ENCODE measurements around the gene KCNE4.

The KCNE4 gene

DNA sequence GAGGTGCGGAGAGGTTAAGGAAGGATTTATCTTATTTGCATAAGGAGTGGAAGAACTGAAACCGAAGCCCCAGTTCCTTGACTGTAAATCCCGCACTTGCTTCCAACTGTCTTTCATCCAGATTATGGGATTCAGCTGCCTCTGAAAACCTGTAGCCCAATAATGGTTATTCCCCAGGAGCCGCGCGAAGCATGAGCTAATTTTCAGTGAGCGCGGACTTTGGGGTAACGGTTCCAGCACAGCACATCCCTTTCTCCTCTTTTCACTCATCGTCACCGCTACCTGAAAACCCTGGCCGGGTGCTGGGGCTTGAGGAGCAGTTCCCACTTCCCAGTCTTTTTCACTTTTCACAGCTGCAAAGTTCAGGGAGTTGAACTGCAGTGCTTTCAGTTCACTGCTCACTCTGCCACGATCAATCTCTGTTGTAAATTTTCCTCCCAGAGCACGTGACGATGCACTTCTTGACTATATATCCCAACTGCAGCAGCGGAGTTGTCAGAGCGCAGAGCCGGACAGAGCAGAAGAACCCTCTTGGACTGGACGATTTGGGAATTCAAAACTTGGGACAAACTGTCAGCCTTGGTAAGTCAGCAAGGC lies at the start of gene KCNE4:
TSS of gene KCNE4 (plus strand) at position 498 of the 597 bp plus-strand sequence. CDS start 641 bp downstream, outside the sequence.
- TF ChIP-seq, protein P1, sequence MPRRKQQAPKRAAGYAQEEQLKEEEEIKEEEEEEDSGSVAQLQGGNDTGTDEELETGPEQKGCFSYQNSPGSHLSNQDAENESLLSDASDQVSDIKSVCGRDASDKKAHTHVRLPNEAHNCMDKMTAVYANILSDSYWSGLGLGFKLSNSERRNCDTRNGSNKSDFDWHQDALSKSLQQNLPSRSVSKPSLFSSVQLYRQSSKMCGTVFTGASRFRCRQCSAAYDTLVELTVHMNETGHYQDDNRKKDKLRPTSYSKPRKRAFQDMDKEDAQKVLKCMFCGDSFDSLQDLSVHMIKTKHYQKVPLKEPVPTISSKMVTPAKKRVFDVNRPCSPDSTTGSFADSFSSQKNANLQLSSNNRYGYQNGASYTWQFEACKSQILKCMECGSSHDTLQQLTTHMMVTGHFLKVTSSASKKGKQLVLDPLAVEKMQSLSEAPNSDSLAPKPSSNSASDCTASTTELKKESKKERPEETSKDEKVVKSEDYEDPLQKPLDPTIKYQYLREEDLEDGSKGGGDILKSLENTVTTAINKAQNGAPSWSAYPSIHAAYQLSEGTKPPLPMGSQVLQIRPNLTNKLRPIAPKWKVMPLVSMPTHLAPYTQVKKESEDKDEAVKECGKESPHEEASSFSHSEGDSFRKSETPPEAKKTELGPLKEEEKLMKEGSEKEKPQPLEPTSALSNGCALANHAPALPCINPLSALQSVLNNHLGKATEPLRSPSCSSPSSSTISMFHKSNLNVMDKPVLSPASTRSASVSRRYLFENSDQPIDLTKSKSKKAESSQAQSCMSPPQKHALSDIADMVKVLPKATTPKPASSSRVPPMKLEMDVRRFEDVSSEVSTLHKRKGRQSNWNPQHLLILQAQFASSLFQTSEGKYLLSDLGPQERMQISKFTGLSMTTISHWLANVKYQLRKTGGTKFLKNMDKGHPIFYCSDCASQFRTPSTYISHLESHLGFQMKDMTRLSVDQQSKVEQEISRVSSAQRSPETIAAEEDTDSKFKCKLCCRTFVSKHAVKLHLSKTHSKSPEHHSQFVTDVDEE (CRISPR knock-in tag; IDR thresholded peaks at IDR 0.05): no peak
- TF ChIP-seq PATZ1 (CRISPR knock-in tag; IDR thresholded peaks at IDR 0.05; ENCODE audit: borderline replicate concordance) (no peak), PPARA (CRISPR knock-in tag; IDR thresholded peaks at IDR 0.05; ENCODE audit: borderline replicate concordance) (no peak), OSR1 (CRISPR knock-in tag; IDR thresholded peaks at IDR 0.05) (no peak), GLIS3 (CRISPR knock-in tag; IDR thresholded peaks at IDR 0.05) (no peak), BACH2 (CRISPR knock-in tag; IDR thresholded peaks at IDR 0.05; ENCODE audit: borderline replicate concordance) (no peak), ZNF70 (CRISPR knock-in tag; IDR thresholded peaks at IDR 0.05) (no peak), TOX (CRISPR knock-in tag; IDR thresholded peaks at IDR 0.05; ENCODE audit: borderline replicate concordance) (no peak), CSDC2 (CRISPR knock-in tag; IDR thresholded peaks at IDR 0.05) (no peak), ISL1 (CRISPR knock-in tag; IDR thresholded peaks at IDR 0.05) (no peak), ARNTL (CRISPR knock-in tag; IDR thresholded peaks at IDR 0.05; ENCODE audit: borderline replicate concordance, low read depth) (no peak), ESRRG (CRISPR knock-in tag; IDR thresholded peaks at IDR 0.05) (no peak), ZNF8 (CRISPR knock-in tag; IDR thresholded peaks at IDR 0.05) (no peak), ZNF565 (CRISPR knock-in tag; conservative IDR thresholded peaks at IDR 0.05; ENCODE audit: low read depth) (no peak), ZC3H10 (CRISPR knock-in tag; IDR thresholded peaks at IDR 0.05) (no peak)
- TF ChIP-seq, protein P2, sequence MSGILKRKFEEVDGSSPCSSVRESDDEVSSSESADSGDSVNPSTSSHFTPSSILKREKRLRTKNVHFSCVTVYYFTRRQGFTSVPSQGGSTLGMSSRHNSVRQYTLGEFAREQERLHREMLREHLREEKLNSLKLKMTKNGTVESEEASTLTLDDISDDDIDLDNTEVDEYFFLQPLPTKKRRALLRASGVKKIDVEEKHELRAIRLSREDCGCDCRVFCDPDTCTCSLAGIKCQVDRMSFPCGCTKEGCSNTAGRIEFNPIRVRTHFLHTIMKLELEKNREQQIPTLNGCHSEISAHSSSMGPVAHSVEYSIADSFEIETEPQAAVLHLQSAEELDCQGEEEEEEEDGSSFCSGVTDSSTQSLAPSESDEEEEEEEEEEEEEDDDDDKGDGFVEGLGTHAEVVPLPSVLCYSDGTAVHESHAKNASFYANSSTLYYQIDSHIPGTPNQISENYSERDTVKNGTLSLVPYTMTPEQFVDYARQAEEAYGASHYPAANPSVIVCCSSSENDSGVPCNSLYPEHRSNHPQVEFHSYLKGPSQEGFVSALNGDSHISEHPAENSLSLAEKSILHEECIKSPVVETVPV (CRISPR knock-in tag; IDR thresholded peaks at IDR 0.05): no peak
- TF ChIP-seq, protein P3, sequence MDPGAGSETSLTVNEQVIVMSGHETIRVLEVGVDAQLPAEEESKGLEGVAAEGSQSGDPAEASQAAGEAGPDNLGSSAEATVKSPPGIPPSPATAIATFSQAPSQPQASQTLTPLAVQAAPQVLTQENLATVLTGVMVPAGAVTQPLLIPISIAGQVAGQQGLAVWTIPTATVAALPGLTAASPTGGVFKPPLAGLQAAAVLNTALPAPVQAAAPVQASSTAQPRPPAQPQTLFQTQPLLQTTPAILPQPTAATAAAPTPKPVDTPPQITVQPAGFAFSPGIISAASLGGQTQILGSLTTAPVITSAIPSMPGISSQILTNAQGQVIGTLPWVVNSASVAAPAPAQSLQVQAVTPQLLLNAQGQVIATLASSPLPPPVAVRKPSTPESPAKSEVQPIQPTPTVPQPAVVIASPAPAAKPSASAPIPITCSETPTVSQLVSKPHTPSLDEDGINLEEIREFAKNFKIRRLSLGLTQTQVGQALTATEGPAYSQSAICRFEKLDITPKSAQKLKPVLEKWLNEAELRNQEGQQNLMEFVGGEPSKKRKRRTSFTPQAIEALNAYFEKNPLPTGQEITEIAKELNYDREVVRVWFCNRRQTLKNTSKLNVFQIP (CRISPR knock-in tag; IDR thresholded peaks at IDR 0.05; ENCODE audit: borderline replicate concordance, low read depth): no peak
- TF ChIP-seq, protein P4, sequence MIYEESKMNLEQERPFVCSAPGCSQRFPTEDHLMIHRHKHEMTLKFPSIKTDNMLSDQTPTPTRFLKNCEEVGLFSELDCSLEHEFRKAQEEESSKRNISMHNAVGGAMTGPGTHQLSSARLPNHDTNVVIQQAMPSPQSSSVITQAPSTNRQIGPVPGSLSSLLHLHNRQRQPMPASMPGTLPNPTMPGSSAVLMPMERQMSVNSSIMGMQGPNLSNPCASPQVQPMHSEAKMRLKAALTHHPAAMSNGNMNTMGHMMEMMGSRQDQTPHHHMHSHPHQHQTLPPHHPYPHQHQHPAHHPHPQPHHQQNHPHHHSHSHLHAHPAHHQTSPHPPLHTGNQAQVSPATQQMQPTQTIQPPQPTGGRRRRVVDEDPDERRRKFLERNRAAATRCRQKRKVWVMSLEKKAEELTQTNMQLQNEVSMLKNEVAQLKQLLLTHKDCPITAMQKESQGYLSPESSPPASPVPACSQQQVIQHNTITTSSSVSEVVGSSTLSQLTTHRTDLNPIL (CRISPR knock-in tag; IDR thresholded peaks at IDR 0.05; ENCODE audit: low read depth): no peak

GRCh38 chr2:223003191-223003590 lies 48.8 kb upstream of the KCNE4 start:
- no peak for ATAC-seq
- TF ChIP-seq, protein P1 (CRISPR knock-in tag; IDR thresholded peaks at IDR 0.05): no peak
- TF ChIP-seq, protein P3 (CRISPR knock-in tag; IDR thresholded peaks at IDR 0.05; ENCODE audit: borderline replicate concordance, low read depth): no peak
- TF ChIP-seq ARNTL (CRISPR knock-in tag; IDR thresholded peaks at IDR 0.05; ENCODE audit: borderline replicate concordance, low read depth) (no peak), PPARA (CRISPR knock-in tag; IDR thresholded peaks at IDR 0.05; ENCODE audit: borderline replicate concordance) (no peak), BACH2 (CRISPR knock-in tag; IDR thresholded peaks at IDR 0.05; ENCODE audit: borderline replicate concordance) (no peak), OSR1 (CRISPR knock-in tag; IDR thresholded peaks at IDR 0.05) (no peak), ZFP3 (CRISPR knock-in tag; IDR thresholded peaks at IDR 0.05) (no peak), ZFP30 (CRISPR knock-in tag; IDR thresholded peaks at IDR 0.05) (no peak), ZNF565 (CRISPR knock-in tag; conservative IDR thresholded peaks at IDR 0.05; ENCODE audit: low read depth) (no peak), ESRRG (CRISPR knock-in tag; IDR thresholded peaks at IDR 0.05) (no peak), ZNF8 (CRISPR knock-in tag; IDR thresholded peaks at IDR 0.05) (no peak), ZNF70 (CRISPR knock-in tag; IDR thresholded peaks at IDR 0.05) (no peak), TCF4 (CRISPR knock-in tag; IDR thresholded peaks at IDR 0.05; ENCODE audit: borderline replicate concordance) (no peak), ZC3H10 (CRISPR knock-in tag; IDR thresholded peaks at IDR 0.05) (no peak), CSDC2 (CRISPR knock-in tag; IDR thresholded peaks at IDR 0.05) (no peak)

More for the DNA sequence above, at the start of gene KCNE4:
- no peak for ATAC-seq
